HL-60 (cell line): Measurements from ENCODE around the gene RCOR3.

ENCODE experiments used
- POLR2AphosphoS5 ChIP-seq: IDR thresholded peaks from 2 replicates; pipeline ENCODE4 v1.6.1; 2012; ENCODE audit warnings: low read depth
- TF ChIP-seq, protein P1 (sequence below): IDR thresholded peaks from one replicate; pipeline ENCODE4 v1.5.1; 2011; ENCODE audit warnings: low read length, control low read depth, inconsistent platforms; ENCODE audit not compliant: insufficient read depth

DNA sequence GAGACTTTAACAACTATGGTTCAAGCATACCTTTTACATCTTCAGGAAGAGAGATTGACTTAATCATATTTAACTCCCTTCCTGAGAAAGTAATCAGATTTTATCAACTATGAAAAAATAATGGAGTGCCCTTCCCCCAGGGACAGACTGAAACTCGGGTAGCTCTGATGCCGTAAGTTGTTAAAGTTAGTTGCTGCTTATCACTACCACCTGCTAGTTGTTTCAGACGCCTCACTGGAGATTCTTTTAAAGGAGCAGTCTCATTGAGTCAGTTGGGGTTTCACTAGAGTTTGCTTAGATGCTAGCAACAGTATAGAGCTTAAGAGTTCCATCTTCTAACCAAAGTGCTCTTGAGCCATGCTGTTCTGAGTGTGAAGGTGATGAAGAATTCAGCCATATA is 50.5 kb downstream of the RCOR3 start:
- TF ChIP-seq, protein P1, sequence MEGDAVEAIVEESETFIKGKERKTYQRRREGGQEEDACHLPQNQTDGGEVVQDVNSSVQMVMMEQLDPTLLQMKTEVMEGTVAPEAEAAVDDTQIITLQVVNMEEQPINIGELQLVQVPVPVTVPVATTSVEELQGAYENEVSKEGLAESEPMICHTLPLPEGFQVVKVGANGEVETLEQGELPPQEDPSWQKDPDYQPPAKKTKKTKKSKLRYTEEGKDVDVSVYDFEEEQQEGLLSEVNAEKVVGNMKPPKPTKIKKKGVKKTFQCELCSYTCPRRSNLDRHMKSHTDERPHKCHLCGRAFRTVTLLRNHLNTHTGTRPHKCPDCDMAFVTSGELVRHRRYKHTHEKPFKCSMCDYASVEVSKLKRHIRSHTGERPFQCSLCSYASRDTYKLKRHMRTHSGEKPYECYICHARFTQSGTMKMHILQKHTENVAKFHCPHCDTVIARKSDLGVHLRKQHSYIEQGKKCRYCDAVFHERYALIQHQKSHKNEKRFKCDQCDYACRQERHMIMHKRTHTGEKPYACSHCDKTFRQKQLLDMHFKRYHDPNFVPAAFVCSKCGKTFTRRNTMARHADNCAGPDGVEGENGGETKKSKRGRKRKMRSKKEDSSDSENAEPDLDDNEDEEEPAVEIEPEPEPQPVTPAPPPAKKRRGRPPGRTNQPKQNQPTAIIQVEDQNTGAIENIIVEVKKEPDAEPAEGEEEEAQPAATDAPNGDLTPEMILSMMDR, result no peak
- TF ChIP-seq POLR2AphosphoS5, result no peak
